Posterior cingulate gyrus (tissue), 11 donors: Measurements from ENCODE around the gene ALDH9A1.
"Not testable (repeated sequence)": the region's sequence is repeated elsewhere in the genome, so short reads cannot be mapped to it uniquely, and the experiment has no call there.

Experiments
- DNase-seq, 10 donors: peaks; one replicate each; pipeline versions ENCODE4 v3.0.0 to v3.0.0-alpha.2; 2020 to 2021; ENCODE audit warnings: mixed read lengths in 3 of 10
- intact Hi-C: fragments of 100-400 bp; cut with DNase I; formaldehyde crosslinking; loops from one replicate; pipeline ENCODE4 v1.15.1; 2023

The ALDH9A1 gene

DNA sequence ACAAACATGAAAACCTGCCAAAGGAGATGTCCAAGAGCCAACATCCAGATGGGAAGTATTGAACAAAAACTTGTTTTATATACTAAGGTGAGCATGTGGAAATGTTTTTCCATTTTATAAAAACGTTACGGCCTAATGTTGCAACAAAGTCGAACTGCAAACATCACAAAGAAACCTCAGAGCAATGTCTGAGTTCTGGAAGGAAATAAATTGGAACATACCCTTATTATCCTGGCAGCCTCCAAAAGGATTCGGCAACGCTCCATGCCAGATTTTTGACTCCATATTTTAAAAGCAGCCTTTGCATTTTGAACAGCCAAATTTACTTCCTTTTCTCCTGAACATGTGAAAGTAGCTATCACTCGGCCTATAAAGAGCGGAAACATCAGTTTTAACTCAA lies 3.3 kb downstream of the ALDH9A1 start:
- intact Hi-C loops, result no loop called here
- DNase-seq, result no peak

DNA sequence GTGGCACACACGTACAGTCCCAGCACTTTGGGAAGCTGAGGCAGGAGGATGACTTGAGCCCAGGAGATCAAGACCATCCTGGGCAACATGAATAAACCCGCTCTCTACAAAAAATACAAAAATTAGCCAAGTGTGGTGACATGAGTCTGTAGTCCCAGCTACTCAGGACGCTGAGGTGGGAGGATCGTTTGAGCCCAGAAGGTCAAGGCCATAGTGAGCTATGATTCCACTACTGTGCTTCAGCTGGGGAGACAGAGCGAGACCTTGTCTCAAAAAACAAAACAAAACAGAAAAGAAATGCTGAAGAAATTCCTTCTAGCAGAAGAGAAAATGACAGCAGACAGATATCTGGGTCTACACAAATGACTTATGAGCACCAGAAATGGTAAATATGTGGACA lies 10.3 kb downstream of the ALDH9A1 start:
- DNase-seq, result no peak
- intact Hi-C loops, result no loop called here

DNA sequence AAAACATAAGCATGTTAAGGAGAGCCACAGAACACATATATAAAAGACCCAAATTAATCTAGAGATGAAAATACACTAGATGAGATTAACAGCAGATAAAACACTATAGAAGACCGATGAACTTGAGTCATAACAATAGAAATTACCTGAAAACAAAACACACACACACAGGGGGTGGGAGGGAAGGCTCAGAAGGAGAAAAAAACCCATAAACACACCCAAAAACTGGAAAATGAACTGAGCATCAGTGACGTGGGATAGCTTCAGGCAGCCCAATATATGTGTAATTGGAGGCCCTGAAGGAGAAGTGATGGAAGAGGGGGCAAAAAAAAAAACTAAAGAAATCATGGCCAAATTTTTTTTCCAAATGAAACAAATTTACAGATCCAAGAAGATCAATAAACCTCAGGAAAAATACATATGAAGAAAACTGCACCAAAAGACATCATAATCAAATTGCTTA lies 11.4 kb downstream of the ALDH9A1 start:
- DNase-seq, result no peak
- intact Hi-C loops, result no loop called here

DNA sequence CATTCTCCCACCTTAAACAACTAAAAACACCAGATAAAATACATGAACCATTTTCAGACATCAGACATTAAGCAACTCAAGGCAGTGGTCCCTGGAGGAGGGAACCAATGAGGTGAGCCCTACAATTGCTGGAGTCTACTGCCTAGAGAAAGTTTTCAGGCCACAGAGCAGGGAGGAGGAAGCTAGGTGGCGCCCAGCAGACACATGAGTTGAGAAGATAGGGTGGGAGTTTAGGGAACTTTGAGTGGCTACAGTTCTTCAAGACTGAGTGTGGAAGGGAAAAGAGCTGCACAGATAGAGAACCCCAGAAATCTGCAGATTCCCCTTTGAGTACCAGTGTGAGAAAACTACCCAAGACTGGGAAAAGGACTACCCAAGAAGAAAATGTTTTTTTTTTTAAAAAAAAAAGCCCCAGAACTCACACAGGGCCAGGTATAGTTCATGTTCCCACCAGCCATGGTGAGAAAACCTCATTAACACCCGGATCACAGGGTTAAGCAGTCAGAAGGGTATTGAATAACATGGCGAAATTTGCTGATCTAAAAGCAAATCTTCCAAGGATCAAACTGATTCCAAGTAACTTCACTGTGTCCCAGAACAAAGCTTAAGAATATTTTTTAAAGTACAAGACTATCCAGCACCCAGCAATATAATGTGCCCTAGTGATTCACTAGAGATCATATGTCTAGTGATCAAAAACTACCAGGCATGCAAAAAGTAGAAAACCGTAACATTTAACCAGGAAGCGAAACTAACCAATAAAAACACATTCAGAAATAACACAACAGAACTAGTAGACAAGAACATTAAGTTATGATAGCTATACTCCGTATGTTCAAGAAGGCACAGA lies 12.0 kb downstream of the ALDH9A1 start:
- no peak for DNase-seq
- intact Hi-C loops, result no loop called here

DNA sequence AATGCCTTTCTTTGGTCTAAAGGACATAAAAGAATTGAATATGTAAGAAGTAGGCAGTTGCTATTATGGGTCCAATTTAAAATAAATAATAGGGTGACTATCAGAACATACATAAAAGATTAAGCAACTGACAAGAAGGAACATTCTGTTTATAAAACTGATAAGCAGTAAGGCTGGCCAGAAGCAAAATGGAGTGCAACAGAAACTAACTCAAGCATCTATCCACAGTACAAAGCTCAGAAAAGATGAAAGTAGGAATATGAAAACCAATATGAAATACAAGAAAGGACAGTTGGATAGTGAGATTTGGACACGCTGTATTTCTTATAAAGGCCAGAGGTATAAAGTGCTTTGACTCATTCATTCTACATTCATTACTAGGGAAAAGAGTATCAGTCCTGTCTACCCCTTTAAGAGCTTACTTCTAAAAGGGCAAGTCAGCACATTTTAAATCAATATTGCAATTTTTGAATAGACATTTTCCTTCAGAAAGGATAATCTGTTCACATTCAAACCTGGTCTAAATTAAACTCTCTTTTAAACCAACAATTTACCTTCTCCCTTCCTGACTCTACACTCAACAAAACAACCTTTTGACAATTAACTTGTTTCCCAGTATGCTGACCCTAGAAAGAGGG lies 14.4 kb downstream of the ALDH9A1 start:
- intact Hi-C loops, result no loop called here
- DNase-seq, result no peak

DNA sequence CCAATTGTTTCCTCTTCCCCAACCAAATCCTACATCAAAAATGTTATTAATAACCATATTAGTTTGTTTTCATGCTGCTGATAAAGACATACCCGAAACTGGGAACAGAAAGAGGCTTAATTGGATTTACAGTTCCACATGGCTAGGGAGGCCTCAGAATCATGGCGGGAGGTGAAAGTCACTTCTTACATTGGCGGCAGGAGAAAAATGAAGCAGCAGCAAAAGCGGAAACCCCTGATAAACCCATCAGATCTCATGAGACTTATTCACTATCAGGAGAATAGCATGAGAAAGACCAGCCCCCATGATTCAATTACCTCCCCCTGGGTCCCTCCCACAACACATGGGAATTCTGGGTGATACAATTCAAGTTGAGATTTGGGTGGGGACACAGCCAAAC lies 17.6 kb downstream of the ALDH9A1 start:
- DNase-seq, intact Hi-C loops: not testable (repeated sequence)

DNA sequence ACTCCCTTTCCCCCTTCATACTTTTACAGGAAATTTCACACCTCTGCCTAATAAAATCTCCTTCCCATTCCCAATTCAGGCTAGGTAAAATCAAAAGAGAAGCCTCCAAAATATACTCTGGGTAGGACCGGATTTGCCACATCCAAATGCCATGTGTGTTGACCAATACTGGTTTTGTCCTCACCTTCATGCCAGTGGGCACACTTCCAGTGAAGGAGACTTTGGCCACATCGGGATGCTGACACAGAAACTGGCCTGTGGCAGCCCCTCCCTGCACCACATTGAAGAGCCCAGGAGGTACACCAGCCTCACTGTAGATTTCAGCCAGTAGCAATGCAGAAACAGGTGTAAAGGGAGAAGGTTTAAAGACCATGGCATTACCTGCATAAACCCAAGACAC lies 18.1 kb downstream of the ALDH9A1 start:
- DNase-seq, result no peak
- intact Hi-C loops, result no loop called here

DNA sequence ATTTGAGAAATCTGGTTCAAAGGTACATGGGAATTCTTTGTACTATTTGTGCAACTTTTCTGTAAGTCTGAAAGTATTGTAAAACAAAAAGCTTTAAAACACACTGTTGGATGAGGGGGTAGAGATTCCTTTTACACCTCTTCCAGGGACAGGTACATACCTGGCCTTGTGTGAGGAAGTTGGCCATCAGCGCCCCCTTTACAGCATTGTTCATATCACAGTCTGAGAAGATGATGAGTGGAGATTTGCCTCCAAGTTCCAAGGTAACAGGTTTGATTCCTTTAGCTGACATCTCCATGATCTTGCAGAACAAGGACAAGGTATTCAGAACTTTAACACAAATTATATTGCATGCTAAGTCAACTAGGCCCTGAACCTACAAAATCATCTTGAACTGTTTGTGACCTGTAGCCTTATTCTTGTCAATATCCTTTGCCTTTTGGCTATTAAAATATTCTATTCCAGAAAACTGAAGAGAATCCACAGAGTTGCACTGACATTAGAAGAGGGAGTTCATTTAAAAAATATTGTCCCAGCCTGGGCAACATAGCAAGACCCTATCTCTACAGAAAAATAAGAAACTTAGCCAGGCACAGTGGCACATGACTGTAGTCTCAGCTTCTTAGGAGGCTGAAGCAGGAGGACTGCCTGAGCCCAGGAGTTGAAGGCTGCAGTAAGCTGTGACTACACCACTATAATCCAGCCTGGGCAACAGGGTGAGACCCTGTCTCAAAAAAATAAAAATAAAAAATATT lies 18.9 kb downstream of the ALDH9A1 start:
- no peak for DNase-seq
- intact Hi-C loops, result no loop called here

DNA sequence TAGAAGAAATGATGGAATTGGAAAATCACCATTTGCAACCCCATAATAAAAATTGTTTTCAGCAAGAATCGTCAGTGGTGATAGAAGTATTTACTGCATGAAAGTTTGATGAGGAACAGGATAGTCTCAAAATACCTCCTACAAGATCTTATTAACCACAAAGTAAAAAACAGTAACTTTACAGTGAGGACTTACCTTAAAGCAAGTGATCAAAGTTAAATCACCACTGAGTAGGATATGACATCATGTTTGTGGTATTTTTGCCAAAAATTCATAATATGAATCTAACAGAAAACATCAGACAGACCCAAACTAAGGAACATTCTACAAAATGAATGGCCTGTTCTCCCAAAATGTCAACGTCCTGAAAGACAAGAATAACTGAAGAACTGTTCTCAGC lies 19.9 kb downstream of the ALDH9A1 start:
- DNase-seq, result no peak
- intact Hi-C loops, result no loop called here

DNA sequence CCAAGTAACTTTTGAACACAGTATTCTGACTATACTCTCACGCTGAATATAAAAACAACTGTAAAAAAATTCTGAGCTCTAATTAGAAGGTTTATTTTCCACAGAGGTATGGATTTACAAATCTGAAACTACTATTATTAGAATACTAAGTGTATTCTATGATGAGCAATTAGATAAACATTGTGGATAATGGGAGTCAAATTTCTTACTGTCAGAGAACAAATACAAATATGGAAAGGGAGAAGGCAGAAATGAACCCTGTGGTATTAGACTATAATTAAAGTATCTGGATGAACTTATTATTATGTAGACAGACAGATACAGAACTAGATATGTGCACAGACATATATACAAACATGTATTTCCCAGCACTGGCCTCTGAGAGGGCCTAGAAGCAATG lies 22.6 kb downstream of the ALDH9A1 start:
- intact Hi-C loops, result no loop called here
- DNase-seq, result no peak

DNA sequence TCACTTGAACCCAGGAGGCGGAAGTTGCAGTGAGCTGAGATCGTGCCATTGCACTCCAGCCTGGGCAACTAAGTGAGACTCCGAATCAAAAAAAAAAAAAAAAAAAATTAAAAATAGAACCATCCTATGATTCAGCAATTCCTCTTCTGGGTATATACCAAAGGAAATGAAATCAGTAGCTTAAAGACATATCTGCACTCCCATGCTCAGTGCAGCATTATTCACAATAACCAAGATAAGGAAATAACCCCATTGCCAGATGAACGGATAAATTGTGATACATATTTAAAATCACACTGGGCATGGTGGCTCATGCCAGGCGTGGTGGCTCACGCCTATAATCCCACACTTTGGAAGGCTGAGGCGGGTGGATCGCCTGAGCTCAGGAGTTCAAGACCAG lies 23.8 kb downstream of the ALDH9A1 start:
- intact Hi-C loops, result no loop called here
- no peak for DNase-seq

DNA sequence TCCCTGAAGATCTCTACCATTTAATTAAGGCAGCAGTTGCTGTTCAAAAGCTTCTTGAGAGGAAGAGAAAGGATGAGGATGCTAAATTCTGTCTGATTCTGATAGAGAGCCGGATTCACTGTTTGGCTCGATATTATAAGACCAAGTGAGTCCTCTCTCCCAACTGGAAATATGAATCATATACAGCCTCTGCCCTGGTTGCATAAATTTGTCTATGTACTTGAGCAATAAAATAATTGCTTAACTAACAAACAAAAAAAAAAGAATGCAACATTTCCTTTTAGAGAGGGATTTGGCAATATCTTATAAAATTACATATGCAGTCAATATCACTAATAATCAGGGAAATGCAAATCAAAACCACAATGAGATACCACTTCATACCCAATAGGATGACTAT lies 26.8 kb downstream of the ALDH9A1 start:
- intact Hi-C loops, result no loop called here
- DNase-seq, result no peak

DNA sequence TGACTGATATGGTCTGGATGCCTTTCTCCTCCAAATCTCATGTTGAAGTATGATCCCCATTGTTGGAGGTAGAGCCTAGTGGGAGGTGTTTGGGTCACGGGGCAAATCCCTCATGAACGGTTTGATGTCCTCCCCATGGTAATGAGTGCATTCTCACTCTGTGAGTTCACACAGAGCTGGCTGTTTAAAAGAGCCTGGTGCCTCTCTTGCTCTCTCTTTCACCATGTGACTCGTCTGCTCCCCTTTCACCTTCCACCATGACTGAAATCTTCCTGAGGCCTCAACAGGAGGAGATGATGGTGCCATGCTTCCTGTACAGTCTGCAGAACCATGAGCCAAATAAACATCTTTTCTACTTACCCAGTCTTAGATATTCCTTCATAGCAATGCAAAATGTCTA lies 30.2 kb downstream of the ALDH9A1 start:
- intact Hi-C loops, result no loop called here
- no peak for DNase-seq

DNA sequence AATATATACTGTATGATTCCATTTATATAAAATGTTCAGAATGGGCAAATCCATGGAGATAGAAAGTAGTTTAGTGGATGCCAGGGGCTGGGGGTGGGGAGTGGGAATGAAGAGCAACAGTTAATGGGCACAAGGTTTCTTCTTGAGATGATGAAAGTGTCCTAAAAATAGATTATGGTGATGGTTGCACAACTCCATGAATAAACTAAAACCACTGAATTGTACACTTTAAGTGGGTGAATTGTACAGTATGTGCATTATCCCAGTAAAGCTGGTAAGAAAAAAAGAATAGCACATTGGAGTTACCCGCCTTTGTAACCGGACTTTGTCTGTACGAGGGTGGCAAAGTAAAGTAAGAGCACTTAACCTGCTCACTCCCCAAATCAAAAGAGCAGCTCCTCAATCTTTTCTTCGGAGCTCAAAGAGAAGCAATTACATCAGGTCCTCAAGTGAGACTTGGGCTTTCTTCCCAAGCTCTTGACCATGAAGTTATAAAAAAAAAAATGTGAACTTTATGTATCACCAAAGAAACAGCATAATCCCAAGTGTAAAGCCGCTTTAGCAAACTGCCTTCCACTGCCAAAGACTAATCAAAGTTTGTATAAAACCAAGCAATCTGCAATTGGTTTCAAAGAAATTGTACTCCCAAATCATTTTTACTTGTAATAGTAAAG lies 32.1 kb downstream of the ALDH9A1 start:
- intact Hi-C loops, result no loop called here
- no peak for DNase-seq

DNA sequence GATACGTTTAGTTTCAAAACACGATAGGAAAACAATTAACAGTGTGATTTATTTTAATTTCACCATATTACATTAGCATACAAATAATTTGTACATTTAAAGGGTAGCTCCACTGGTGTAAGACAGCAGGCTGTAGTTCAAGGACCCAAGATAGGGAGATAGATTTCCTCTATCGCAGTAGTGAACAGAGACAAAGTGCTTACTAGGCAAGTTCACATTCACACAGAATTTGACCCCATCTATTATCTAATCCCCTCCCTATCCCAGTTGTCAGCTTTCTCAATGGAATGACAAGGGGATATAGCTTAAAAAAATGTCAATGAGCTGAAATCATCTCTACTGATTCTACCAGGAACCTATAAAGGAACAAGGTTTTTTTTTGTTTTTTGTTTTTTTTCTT lies 36.2 kb downstream of the ALDH9A1 start:
- intact Hi-C loops, result no loop called here
- no peak for DNase-seq

DNA sequence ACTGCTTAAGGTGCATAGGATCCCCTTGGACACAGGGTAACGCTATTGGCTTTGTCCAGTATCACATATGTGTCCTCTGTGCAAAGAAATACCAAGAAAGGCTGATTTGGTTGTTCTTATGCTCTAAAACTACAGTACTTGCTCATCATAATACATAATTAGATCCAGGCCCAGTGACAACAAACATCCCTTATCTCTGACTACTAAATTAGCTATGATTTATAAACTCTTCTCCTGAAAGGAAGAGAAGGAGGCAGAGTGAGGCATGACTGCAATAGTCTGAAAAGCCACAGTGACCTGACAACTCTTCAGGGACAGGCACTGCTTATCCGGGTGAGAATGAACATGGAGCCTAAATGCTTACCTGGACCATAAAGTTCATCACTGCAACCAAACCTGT lies 36.7 kb downstream of the ALDH9A1 start:
- DNase-seq, result no peak
- intact Hi-C loops, result no loop called here

DNA sequence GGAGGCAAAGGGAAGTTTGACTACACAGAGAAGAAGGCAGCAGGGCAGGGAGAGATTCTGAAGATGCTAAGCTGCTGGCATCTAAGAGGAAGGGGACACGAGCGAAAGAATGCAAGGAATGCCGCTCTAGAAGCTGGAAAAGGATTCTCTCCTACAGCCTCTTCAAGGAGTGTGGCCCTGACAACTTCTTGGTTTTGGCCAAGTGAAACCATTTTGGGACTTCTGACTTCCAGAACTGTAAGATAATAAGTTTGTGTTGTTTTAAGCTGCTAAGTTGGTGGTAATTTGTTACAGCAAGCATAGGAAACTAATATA lies 38.8 kb downstream of the ALDH9A1 start:
- intact Hi-C loops, result no loop called here
- DNase-seq, result no peak

DNA sequence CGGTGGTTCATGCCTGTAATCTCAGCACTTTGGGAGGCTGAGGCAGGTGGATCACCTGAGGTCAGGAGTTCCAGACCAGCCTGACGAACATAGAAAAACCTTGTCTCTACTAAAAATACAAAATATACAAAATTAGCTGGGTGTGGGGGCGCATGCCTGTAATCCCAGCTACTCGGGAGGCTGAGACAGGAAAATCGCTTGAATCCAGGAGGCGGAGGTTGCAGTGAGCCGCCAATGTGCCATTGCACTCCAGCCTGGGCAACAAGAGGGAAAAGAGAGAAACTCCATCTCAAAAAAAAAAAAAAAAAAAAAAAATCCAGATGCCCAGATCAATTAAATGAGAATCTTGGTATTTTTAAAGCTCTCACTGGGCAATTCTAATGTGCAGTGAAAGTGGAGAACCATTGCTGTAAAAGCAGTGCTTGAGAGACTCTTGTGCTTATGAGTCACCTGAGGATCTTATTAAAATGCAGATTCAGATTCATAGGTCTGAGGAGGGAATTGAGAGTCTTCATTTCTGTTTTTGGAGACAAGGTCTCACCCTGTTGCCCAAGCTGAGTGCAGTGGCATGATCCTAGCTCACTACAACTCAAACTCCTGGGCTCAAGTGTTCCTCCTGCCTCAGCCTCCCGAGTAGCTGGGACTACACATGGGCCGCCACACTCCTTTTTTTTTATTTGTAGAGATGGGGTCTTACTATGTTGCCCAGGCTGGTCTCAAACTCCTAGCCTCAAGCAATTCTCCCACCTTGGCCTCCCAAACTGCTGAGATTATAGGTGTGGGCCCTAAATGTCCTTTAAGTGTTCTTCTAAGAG lies 39.4 kb downstream of the ALDH9A1 start:
- DNase-seq, intact Hi-C loops: not testable (repeated sequence)

DNA sequence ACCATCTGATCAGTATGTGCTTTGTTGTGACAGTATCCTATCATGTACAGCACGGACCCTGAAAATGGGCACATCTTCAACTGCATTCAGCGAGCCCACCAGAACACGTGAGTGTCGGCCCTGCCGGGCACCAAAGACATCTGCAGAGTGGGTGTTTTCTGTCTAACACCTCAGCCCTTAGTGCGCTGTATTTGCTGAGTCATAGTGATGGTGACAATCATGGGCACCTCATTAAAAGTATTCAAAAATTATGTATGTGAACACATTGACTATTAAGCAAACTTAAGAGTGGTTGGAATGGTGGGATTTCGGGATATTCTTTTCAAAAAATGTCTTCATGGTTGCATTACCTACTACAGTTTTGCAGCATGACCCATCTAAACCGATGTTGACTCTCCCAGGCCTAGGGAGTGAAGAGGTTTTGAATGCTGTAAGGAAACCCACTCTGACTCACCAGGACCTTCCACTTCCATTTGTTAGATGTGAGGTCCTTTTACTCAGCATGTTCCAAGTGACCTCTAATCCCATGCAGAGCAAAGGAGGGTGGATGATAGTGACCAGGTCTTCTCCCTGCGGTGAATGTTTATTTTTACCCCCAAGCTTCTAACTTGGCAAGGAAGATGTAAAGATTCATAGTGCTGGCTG lies 47.3 kb downstream of the ALDH9A1 start:
- no peak for DNase-seq
- intact Hi-C loops, result no loop called here
